HG03039 (cell line): ENCODE results near the gene ANKRD1.

Source experiments
- ATAC-seq: cut with Tn5 transposase; IDR thresholded peaks from one replicate; pipeline ENCODE4 v1.9.1; 2021; ENCODE audit warnings: mild to moderate bottlenecking, moderate library complexity; ENCODE audit not compliant: unreplicated experiment

ANKRD1 gene

DNA sequence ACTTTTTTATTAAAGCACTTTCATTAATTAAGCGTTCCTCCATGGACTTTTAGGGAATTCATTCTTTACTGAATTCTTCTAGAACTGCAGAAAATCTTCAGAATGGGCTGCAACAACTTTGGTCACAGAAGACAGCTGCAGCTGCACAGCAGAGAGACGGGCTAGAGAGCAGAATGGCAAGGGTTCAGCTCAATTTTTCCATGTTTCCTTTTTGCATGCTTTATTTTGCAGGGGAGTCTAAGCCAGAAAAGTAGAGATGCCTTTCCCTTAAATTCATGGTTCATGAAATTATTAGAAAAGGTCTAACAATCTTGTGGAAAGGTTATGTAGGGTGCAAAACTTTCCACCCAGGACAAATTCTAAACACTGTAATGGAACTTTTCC lies 15.4 kb upstream of the ANKRD1 start:
- ATAC-seq, result no peak

GRCh38 chr10:90935581-90936275 lies 14.8 kb upstream of the ANKRD1 start:
- no peak for ATAC-seq

- no peak for ATAC-seq
These were observed 10.3 kb upstream of the ANKRD1 start for GRCh38 chr10:90930971-90931871.

- ATAC-seq, result no peak
These were observed 9.4 kb upstream of the ANKRD1 start for GRCh38 chr10:90930070-90930837.

GRCh38 chr10:90929179-90929578 lies 8.3 kb upstream of the ANKRD1 start:
- ATAC-seq, result no peak

GRCh38 chr10:90927293-90927692 lies 6.4 kb upstream of the ANKRD1 start:
- ATAC-seq, result no peak

- no peak for ATAC-seq
These were observed 4.5 kb upstream of the ANKRD1 start for GRCh38 chr10:90925079-90926029.

- no peak for ATAC-seq
These were observed 3.7 kb upstream of the ANKRD1 start for GRCh38 chr10:90924552-90924951.

- ATAC-seq, result no peak
These were observed 2.3 kb upstream of the ANKRD1 start for GRCh38 chr10:90923111-90923731.

- ATAC-seq, result no peak
These were observed 1.0 kb upstream of the ANKRD1 start for GRCh38 chr10:90921906-90922305.

DNA sequence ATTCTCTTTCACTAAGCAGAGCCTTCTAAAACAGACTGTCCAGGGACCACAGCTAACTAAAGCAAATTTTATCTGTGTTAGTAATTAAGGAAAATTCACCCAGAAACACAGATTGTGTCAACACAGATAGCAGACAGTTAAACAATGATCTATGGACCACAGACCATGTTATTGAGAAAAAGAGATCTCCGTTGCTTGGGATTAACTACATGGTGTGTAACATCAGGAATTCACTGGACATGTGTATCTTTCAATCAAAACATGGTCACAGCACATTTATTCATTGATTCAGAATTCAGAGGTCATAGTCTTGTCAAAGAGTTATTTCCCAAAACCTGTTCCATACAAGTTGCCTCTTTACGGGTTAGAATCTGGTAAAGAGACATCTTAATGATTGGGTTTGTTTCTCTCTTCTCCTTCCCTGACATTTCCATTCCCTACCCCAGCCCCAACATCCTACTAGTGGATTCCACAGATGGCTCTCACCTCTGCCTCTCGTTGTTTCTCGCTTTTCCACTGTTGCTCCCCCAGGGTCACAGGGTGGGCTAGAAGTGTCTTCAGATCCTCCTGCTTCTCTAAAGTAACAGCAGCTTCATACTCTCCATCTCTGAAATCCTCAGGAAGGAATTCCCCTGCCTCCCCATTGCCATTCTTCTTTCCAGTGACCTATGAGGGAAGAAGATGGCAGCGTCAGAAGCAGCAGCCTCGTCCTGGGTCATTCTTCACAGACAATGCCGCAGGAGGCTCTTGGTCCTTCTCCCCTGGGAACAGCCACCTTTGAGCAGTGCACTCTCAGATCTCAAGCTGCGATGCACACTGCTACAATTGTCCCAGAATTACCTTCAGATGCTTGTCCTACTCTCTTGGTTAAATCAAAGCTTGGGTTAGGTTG lies 958 bp downstream of the ANKRD1 start:
- no peak for ATAC-seq

DNA sequence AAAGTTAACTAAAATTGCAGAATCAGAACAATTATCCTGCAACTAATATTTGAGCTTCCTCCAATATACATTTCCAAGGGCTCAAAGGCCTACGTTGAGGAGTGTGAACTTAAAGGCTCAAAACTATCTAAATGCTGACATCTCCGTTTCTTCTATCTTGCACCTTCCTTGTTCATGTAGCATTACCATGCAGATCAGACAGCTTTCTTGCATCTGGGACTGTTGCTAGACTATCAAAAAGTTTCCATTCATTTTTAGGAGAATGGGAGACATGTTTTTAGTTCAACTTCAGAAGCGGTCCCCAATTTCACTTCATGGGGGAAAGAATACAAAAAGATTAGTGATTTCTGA lies 2.9 kb downstream of the ANKRD1 start:
- no peak for ATAC-seq

DNA sequence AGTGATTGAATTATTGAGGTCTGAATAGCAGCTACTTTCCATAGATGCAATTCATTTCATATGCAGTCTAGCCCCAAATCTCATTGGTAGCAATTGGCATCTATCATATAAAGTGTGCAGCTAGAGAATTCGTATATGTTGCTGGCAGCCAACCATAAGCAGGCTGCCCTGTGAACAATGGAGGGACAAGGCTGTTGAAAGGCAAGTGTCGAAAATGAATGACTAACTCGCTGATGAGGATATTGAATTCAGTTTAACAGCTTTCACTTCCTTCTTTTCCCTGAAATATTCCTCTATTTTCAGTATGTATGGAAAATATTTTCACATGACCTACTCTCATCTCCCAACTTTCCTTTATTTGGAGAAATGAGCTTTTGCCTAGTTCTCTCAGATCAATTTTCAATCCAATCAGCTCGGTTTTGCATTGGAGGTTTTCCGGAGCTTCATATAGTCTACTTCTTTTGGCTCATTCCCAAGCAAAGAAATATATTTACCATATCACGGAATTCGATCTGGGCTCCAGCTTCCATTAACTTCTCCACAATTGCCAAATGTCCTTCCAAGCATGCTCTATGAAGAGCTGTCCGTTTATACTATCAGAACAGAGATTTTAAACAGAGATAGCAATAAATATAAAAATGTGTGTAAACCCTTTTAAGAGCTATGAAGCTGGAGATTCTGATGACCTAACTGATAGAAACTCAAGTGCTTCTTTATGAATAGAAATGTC lies 3.5 kb downstream of the ANKRD1 start:
- ATAC-seq, result no peak

DNA sequence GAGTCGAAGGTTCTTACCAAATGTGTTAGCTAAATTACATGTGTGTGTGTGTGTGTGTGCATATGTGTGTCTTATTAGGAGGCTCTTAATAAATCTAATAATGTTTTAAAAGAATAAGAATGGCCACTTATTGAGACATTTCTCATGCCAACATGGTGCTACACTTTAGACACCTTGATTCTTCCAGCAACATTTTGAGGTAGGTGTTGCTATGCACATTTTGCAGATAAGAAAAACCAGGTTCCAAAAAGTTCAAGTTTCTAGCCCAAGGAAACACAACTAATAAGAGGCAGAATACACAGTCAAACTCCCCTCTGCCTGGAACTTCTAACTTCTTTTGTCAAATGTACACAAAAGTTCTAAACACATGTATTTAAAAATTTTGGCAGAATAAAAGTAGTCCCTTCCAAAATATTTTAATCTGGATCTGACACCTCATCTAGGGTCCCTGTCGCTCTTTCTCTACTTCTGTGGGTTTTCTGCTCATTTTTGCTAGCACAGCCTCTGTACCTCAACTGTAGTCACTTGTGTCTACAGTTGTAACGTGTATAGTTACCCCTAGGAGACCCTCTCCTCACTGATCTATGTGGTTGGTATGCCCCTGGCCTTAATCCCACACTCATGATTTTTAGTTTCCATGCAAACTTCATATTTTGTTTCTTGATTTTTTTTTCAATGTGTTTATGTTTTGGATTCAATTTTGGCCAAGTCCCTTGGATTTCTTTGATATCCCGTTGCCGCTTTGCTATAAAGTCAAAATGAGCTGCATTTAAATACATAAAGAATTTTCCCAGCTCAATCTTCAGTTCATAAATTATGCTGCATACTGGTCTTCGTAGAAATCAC lies 4.3 kb downstream of the ANKRD1 start:
- no peak for ATAC-seq

DNA sequence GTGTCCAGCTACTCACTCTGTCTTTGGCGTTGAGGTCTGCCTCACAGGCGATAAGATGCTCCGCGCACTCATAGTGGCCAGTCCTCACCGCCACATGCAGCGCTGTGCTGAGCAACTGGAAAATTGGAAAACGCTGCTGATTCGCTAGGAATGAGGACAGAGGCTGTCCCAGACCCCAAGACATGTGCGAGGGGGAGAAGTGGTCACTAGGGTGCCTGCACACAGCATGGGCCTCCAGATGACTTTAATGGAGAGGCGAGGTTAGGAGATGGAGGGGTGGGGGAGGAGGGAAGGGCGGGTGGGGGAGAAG lies 5.2 kb downstream of the ANKRD1 start:
- no peak for ATAC-seq

DNA sequence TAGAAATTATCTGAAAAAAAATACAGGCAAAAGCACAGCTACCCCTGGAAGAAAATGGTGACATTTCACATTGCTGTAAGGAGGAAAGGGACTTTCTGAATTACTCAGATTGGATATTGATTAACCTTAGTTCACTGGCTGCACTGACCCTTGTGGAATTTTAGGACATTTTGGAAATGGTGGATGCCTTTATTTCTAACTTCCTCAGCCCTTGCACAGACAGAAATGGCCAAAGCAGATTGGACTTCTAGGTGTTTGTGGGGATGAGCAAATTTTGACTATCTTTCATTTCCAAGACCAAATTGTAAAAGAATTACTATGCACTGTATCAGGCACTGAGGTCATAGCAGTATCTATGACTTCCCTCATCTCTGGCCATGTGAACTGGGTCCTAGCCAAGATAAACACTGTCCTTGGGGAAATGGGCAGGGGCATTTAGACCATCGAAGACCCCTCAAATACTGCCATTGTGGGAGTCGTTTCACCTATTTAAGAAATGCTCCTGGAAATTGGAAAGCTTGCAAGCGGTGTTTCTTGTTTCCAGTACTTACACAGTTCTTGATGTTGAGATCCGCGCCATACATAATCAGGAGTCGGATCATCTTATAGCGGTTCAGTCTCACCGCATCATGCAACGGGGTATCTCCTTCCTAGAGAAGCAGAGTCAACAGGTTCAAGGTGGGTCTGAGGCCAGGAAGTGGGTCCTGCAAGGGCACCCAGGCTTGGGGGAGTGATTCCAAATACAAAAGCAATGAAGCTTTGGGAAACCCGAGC lies 5.7 kb downstream of the ANKRD1 start:
- no peak for ATAC-seq
